NCI-H2029 (cell line): ENCODE results near the gene LIPC.

Experiments used
- DNase-seq: peaks from one replicate; lab custom pipeline; 2025; lab: John Stamatoyannopoulos, UW

Gene LIPC

DNA sequence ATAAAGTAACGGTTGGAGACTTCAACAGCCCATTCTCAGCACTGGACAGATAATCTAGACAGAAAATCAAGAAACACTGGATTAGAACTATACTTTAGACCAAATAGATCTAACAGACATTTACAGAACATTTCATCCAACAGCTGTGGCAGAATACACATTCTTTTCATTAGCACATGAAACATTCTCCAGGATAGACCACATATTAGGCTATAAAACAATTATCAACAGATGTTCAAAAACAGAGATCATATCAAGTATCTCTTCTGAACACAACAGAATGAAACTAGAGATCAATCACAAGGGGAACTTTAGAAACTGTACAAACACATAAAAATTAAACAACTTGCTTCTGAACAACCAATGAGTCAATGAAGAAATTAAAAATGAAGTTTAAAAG, 184.4 kb downstream of the LIPC start:
- DNase-seq = no peak
